ENCODE results near the gene SLC25A18.

DNA sequence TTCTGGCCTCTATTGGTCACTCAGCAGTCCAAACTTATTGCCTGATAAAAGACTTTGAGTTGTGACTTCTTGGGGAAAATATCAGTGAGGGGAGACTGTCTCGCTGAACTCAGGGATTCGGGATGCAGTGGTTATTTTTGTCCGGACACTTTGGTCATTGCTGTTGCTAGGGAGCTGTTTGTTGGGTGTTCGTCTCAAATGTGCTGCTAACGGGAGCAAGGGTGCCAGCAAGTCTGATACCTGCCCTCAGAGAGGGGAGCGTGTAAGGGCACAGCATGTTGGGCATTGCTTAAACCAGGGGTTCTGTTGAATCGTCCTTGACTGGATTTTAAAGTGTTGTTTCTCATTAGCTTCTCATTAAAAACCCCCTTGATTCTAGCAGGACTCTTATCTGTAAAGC, 49.2 kb upstream of the SLC25A18 start:
- TF ChIP-seq CTCF (IDR thresholded peaks at IDR 0.05) (no peak), POLR2A (IDR thresholded peaks at IDR 0.05) (no peak), POLR2AphosphoS5 (IDR thresholded peaks at IDR 0.05) (no peak)

All from stomach (tissue), 4 donors.